Endodermal cell (in vitro differentiated cells): Measurements from ENCODE around the gene AMH. TPM values are rescaled to one million over a fixed set of nuclear protein-coding genes. Genes with fewer than 3 reads are reported as not detected.

Experiments used
- DNase-seq: peaks from one replicate; pipeline ENCODE4 v3.0.0-alpha.2; 2017
- H3K27ac ChIP-seq: 2 replicates; pipeline ENCODE4 v1.5.1; 2013; ENCODE audit warnings: mild to moderate bottlenecking, low read depth, low read length, moderate library complexity
- H3K27me3 ChIP-seq: 2 replicates; pipeline ENCODE4 v1.6.1; 2013; ENCODE audit warnings: mild to moderate bottlenecking, low read length, moderate library complexity; ENCODE audit not compliant: insufficient read depth, control insufficient read depth, poor library complexity, severe bottlenecking
- H3K36me3 ChIP-seq: 2 replicates; pipeline ENCODE4 v1.7.0; 2013; ENCODE audit warnings: mild to moderate bottlenecking, low read length, moderate library complexity; ENCODE audit not compliant: control insufficient read depth, insufficient read depth
- H3K4me1 ChIP-seq: one replicate; pipeline ENCODE4 v1.7.0; 2013; ENCODE audit warnings: low read length; ENCODE audit not compliant: control insufficient read depth, insufficient read depth
- H3K4me3 ChIP-seq: 2 replicates; pipeline ENCODE4 v1.5.1; 2013; ENCODE audit warnings: mild to moderate bottlenecking, low read length, moderate library complexity
- H3K9ac ChIP-seq: 2 replicates; pipeline ENCODE4 v1.6.1; 2013; ENCODE audit warnings: mild to moderate bottlenecking, low read length, moderate library complexity; ENCODE audit not compliant: poor library complexity, severe bottlenecking; ENCODE audit errors: extremely low read depth
- H3K9me3 ChIP-seq: 2 replicates; pipeline ENCODE4 v1.6.1; 2013; ENCODE audit warnings: mild to moderate bottlenecking, low read length, moderate library complexity; ENCODE audit not compliant: control insufficient read depth
- H3K27ac Mint-ChIP-seq: 2 replicates; pipeline ENCODE4 v1.8.0; 2020; ENCODE audit warnings: mixed read lengths
- H3K27me3 Mint-ChIP-seq: 2 replicates; pipeline ENCODE4 v1.8.0; 2021; ENCODE audit warnings: mild to moderate bottlenecking, mixed read lengths; ENCODE audit not compliant: insufficient read depth
- H3K36me3 Mint-ChIP-seq: 2 replicates; pipeline ENCODE4 v1.8.0; 2020; ENCODE audit warnings: low read depth, mixed read lengths
- H3K4me1 Mint-ChIP-seq: 2 replicates; pipeline ENCODE4 v1.8.0; 2020; ENCODE audit warnings: mixed read lengths
- H3K4me3 Mint-ChIP-seq: 2 replicates; pipeline ENCODE4 v1.8.0; 2020; ENCODE audit warnings: mild to moderate bottlenecking, moderate library complexity, mixed read lengths
- H3K9me3 Mint-ChIP-seq: 2 replicates; pipeline ENCODE4 v1.8.0; 2020; ENCODE audit warnings: mild to moderate bottlenecking, mixed read lengths
- CTCF ChIP-seq: fragments of 200-600 bp; sonication (generic); conservative IDR thresholded peaks from 2 replicates; pipeline ENCODE4 v1.5.0; 2021; ENCODE audit warnings: antibody characterized with exemption, mild to moderate bottlenecking
- WGBS, 2 experiments: methylation state at CpG; one replicate each; pipeline versions ENCODE4 v1.1.5 to v1.1.7; 2013; ENCODE audit warnings: missing lambda C conversion rate in 2 of 2, mixed read lengths in 1 of 2; ENCODE audit not compliant: insufficient coverage in 1 of 2, insufficient read length in 1 of 2; 5-methylcytosine and 5-hydroxymethylcytosine counted together
- total RNA-seq, 2 donors: library from RNA; stranded (reverse); fragmentation: NEBNext Ultra II Directional in 1 of 2; extraction: Animal tissue kit (Norgen Biotek cat#: 25700) in 1 of 2; gene quantifications; 2 replicates in 1 of 2; 3 replicates in 1 of 2; pipeline ENCODE4 v1.2.1, GENCODE V29; 2021

Gene AMH
- total RNA-seq, 2 donors from 2014 or later = 20.5 to 35.1 TPM

GRCh38 chr19:2243274-2244124, 5.6 kb upstream of the AMH start:
- no peak overlapping the region for H3K9ac ChIP-seq
- H3K27ac ChIP-seq = peak overlapping the region; percentile 60
- peaks cover 4% of the 10 kb centered on the region for H3K4me1 ChIP-seq
- H3K27ac Mint-ChIP-seq = no peak overlapping the region
- 93% methylated on average over 29 to 32 of the region's 32 CpGs for WGBS, 2 experiments
- no peaks in the 10 kb centered on the region for H3K9me3 ChIP-seq
- no peak for DNase-seq
- H3K27me3 Mint-ChIP-seq = no peaks in the 10 kb centered on the region
- no peak overlapping the region for H3K4me3 Mint-ChIP-seq
- peaks cover 29% of the 10 kb centered on the region for H3K36me3 Mint-ChIP-seq
- peaks cover 21% of the 10 kb centered on the region for H3K4me1 Mint-ChIP-seq
- peaks cover 65% of the 10 kb centered on the region for H3K36me3 ChIP-seq
- no peaks in the 10 kb centered on the region for H3K27me3 ChIP-seq
- H3K4me3 ChIP-seq = no peak overlapping the region
- no peak for TF ChIP-seq CTCF
- H3K9me3 Mint-ChIP-seq = no peaks in the 10 kb centered on the region

GRCh38 chr19:2244125-2244411, 5.1 kb upstream of the AMH start:
- Histone ChIP-seq H3K27me3 (no peaks in the 10 kb centered on the region), H3K36me3 (peaks cover 62% of the 10 kb centered on the region), H3K9me3 (no peaks in the 10 kb centered on the region), H3K4me3 (no peak overlapping the region), H3K9ac (no peak overlapping the region), H3K27ac (no peak overlapping the region), H3K4me1 (peaks cover 4% of the 10 kb centered on the region)
- DNase-seq = no peak
- Mint-ChIP-seq H3K4me1 (peaks cover 16% of the 10 kb centered on the region), H3K27me3 (no peaks in the 10 kb centered on the region), H3K27ac (no peak overlapping the region), H3K4me3 (no peak overlapping the region), H3K9me3 (no peaks in the 10 kb centered on the region), H3K36me3 (peaks cover 29% of the 10 kb centered on the region)
- 90 to 93% methylated on average over 12 of the region's 12 CpGs for WGBS, 2 experiments
- no peak for TF ChIP-seq CTCF

- H3K4me3 Mint-ChIP-seq = no peak overlapping the region
- H3K4me1 ChIP-seq = peaks cover 4% of the 10 kb centered on the region
- no peak overlapping the region for H3K9ac ChIP-seq
- no peaks in the 10 kb centered on the region for H3K27me3 Mint-ChIP-seq
- TF ChIP-seq CTCF = no peak
- H3K27ac ChIP-seq = no peak overlapping the region
- no peaks in the 10 kb centered on the region for H3K27me3 ChIP-seq
- no peaks in the 10 kb centered on the region for H3K9me3 ChIP-seq
- H3K27ac Mint-ChIP-seq = no peak overlapping the region
- H3K4me3 ChIP-seq = no peak overlapping the region
- DNase-seq = no peak
- no peaks in the 10 kb centered on the region for H3K9me3 Mint-ChIP-seq
- H3K36me3 Mint-ChIP-seq = peaks cover 29% of the 10 kb centered on the region
- H3K36me3 ChIP-seq = peaks cover 62% of the 10 kb centered on the region
- peaks cover 14% of the 10 kb centered on the region for H3K4me1 Mint-ChIP-seq
- WGBS, 2 experiments = 98 to 100% methylated on average over 9 to 21 of the region's 21 CpGs
These were observed 4.6 kb upstream of the AMH start for GRCh38 chr19:2244486-2244885.
